Liver (tissue), 9 donors: ENCODE measurements around the gene DESI1. TPM values are rescaled to one million over a fixed set of nuclear protein-coding genes. Genes with fewer than 3 reads are reported as not detected.

ENCODE experiments used
- DNase-seq: peaks from one replicate; pipeline ENCODE4 v3.0.0-alpha.2; 2017; ENCODE audit warnings: low spot score
- H3K27ac ChIP-seq, 2 donors: one replicate each; pipeline ENCODE4 v1.7.0; 2013; ENCODE audit warnings: inconsistent platforms in 2 of 2, low read length in 2 of 2, control low read depth in 1 of 2, low read depth in 1 of 2, mild to moderate bottlenecking in 1 of 2
- H3K27me3 ChIP-seq, 4 donors: one replicate each; pipeline versions ENCODE4 v1.6.1 to v1.7.0; 2013; ENCODE audit warnings: low read length in 3 of 4, inconsistent platforms in 1 of 4, mild to moderate bottlenecking in 1 of 4, moderate library complexity in 1 of 4; ENCODE audit not compliant: control insufficient read depth in 4 of 4, insufficient read depth in 4 of 4
- H3K36me3 ChIP-seq, 4 donors: one replicate each; pipeline versions ENCODE4 v1.6.1 to v1.7.0; 2013; ENCODE audit warnings: low read length in 3 of 4, mild to moderate bottlenecking in 3 of 4, low read depth in 1 of 4, moderate library complexity in 1 of 4; ENCODE audit not compliant: control insufficient read depth in 4 of 4, insufficient read depth in 3 of 4
- H3K4me1 ChIP-seq, 4 donors: one replicate each; pipeline versions ENCODE4 v1.6.1 to v1.7.0; 2013; ENCODE audit warnings: low read length in 3 of 4, mild to moderate bottlenecking in 3 of 4, moderate library complexity in 1 of 4; ENCODE audit not compliant: control insufficient read depth in 4 of 4, insufficient read depth in 4 of 4
- H3K4me3 ChIP-seq, 3 donors: one replicate each; pipeline versions ENCODE4 v1.6.1 to v1.7.0; 2013; ENCODE audit warnings: low read length in 3 of 3, control low read depth in 1 of 3, low read depth in 1 of 3, mild to moderate bottlenecking in 1 of 3
- H3K9ac ChIP-seq, 2 donors: one replicate each; pipeline ENCODE4 v1.7.0; 2013; ENCODE audit warnings: low read length in 2 of 2, mild to moderate bottlenecking in 2 of 2, moderate library complexity in 2 of 2, control low read depth in 1 of 2, low read depth in 1 of 2
- H3K9me3 ChIP-seq, 4 donors: one replicate each; pipeline versions ENCODE4 v1.6.1 to v1.7.0; 2013; ENCODE audit warnings: low read length in 3 of 4; ENCODE audit not compliant: control insufficient read depth in 4 of 4
- CTCF ChIP-seq: fragments of 150-350 bp; IDR thresholded peaks from 2 replicates; pipeline ENCODE4 v1.5.1; 2017; ENCODE audit warnings: improper control_type of control experiment, low read depth, low read length; ENCODE audit not compliant: missing input control
- FOXA1 ChIP-seq: IDR thresholded peaks from 2 replicates; pipeline ENCODE4 v1.6.1; 2016; ENCODE audit warnings: antibody characterized with exemption
- GABPA ChIP-seq, 2 donors: IDR thresholded peaks in 1 of 2; conservative IDR thresholded peaks in 1 of 2; 2 replicates each; pipeline ENCODE4 v1.6.1; 2016; ENCODE audit warnings: antibody characterized with exemption in 2 of 2, mild to moderate bottlenecking in 1 of 2, moderate library complexity in 1 of 2
- HNF4G ChIP-seq: IDR thresholded peaks from 2 replicates; pipeline ENCODE4 v1.6.1; 2016; ENCODE audit warnings: antibody characterized with exemption
- JUND ChIP-seq, 2 donors: IDR thresholded peaks; 2 replicates each; pipeline ENCODE4 v1.6.1; 2016; ENCODE audit warnings: antibody characterized with exemption in 2 of 2
- MAX ChIP-seq: IDR thresholded peaks from 2 replicates; pipeline ENCODE4 v1.6.1; 2016; ENCODE audit warnings: antibody characterized with exemption
- RAD21 ChIP-seq, 2 donors: IDR thresholded peaks; 2 replicates each; pipeline ENCODE4 v1.6.1; 2016; ENCODE audit warnings: antibody characterized with exemption in 2 of 2, mild to moderate bottlenecking in 2 of 2
- SP1 ChIP-seq: IDR thresholded peaks from 2 replicates; pipeline ENCODE4 v1.6.1; 2018; ENCODE audit warnings: antibody characterized with exemption, mild to moderate bottlenecking
- TAF1 ChIP-seq: conservative IDR thresholded peaks from 2 replicates; pipeline ENCODE4 v1.6.1; 2016; ENCODE audit warnings: antibody characterized with exemption, mild to moderate bottlenecking
- WGBS: extraction: QIAGEN DNeasy Blood & Tissue Kit; methylation state at CpG from one replicate; pipeline ENCODE4 v1.1.7; 2013; 5-methylcytosine and 5-hydroxymethylcytosine counted together
- polyA plus RNA-seq, 2 donors: library from polyadenylated mRNA; stranded (reverse) in 1 of 2; unstranded in 1 of 2; fragments of 200-250 nt in 1 of 2; fragments of >200 nt in 1 of 2; fragmentation: Nextera tagmentation in 1 of 2; extraction: Ambion mirVana in 1 of 2; gene quantifications; one replicate each; pipeline versions ENCODE4 v1.2.1 to v1.2.3, GENCODE V29; 2013 to 2015
- total RNA-seq, 2 donors: library from RNA; depleted of rRNA; stranded (reverse); fragments of >200 nt; gene quantifications; one replicate each; pipeline ENCODE4 v1.2.3, GENCODE V29; 2014
- donor health status: healthy.
- donor health status: healthy.
- donor health status: healthy.
- donor health status: healthy.
- donor health status: healthy.

The DESI1 gene
- total and polyA plus RNA-seq, 4 donors = 16.4 to 102 (median 40.6) TPM

- Histone ChIP-seq H3K27ac (no peak overlapping the region), H3K36me3 (peaks cover 8 to 22% (median 15%) of the 10 kb centered on the region in 4 donors), H3K4me3 (no peak overlapping the region), H3K9me3 (no peaks in the 10 kb centered on the region), H3K9ac (no peak overlapping the region), H3K27me3 (no peaks in the 10 kb centered on the region), H3K4me1 (no peaks in the 10 kb centered on the region)
- TF ChIP-seq CTCF = no peak
- no peak for TF ChIP-seq MAX
- no peak for TF ChIP-seq GABPA (IDR thresholded peaks at IDR 0.05 in 1 of 2, conservative IDR thresholded peaks at IDR 0.05 in 1 of 2)
- TF ChIP-seq FOXA1 = no peak
- no peak for TF ChIP-seq RAD21 (IDR thresholded peaks at IDR 0.05)
- no peak for TF ChIP-seq TAF1
- WGBS = 94% methylated on average over 8 of the region's 8 CpGs
- no peak for DNase-seq
Observed at GRCh38 chr22:41578114-41578513, 42.7 kb downstream of the DESI1 start.

- TF ChIP-seq CTCF = peak; percentile 71
- TF ChIP-seq SP1 = no peak
- peak; percentile 85 to 87 for TF ChIP-seq RAD21 (IDR thresholded peaks at IDR 0.05)
- Histone ChIP-seq H3K36me3 (peaks cover 6 to 15% (median 14%) of the 10 kb centered on the region in 4 donors), H3K4me1 (no peaks in the 10 kb centered on the region), H3K4me3 (no peak overlapping the region), H3K9me3 (no peaks in the 10 kb centered on the region), H3K27me3 (no peaks in the 10 kb centered on the region), H3K27ac (no peak overlapping the region), H3K9ac (no peak overlapping the region)
- WGBS = 58% methylated on average over 9 of the region's 9 CpGs
- peak; percentile 70 for DNase-seq
Observed at GRCh38 chr22:41576877-41577276, 44.0 kb downstream of the DESI1 start.

GRCh38 chr22:41575533-41575932, 45.3 kb downstream of the DESI1 start:
- WGBS = 94% methylated on average over 15 of the region's 15 CpGs
- H3K9me3 ChIP-seq = no peaks in the 10 kb centered on the region
- no peak overlapping the region for H3K27ac ChIP-seq
- DNase-seq = no peak
- peaks cover 6 to 15% (median 14%) of the 10 kb centered on the region in 4 donors for H3K36me3 ChIP-seq
- no peak overlapping the region for H3K9ac ChIP-seq
- no peak overlapping the region for H3K4me3 ChIP-seq
- no peak for TF ChIP-seq JUND (IDR thresholded peaks at IDR 0.05)
- no peak for TF ChIP-seq HNF4G
- no peak for TF ChIP-seq SP1
- no peak for TF ChIP-seq TAF1
- H3K4me1 ChIP-seq = no peaks in the 10 kb centered on the region
- no peaks in the 10 kb centered on the region for H3K27me3 ChIP-seq
